HG02759 (cell line): ENCODE measurements around the gene CAMSAP2.
"Not testable (repeated sequence)": the region's sequence is repeated elsewhere in the genome, so short reads cannot be mapped to it uniquely, and the experiment has no call there.

Source experiments
- ATAC-seq: cut with Tn5 transposase; IDR thresholded peaks from one replicate; pipeline ENCODE4 v1.9.1; 2021; ENCODE audit warnings: mild to moderate bottlenecking, moderate library complexity; ENCODE audit not compliant: unreplicated experiment

Gene CAMSAP2

DNA sequence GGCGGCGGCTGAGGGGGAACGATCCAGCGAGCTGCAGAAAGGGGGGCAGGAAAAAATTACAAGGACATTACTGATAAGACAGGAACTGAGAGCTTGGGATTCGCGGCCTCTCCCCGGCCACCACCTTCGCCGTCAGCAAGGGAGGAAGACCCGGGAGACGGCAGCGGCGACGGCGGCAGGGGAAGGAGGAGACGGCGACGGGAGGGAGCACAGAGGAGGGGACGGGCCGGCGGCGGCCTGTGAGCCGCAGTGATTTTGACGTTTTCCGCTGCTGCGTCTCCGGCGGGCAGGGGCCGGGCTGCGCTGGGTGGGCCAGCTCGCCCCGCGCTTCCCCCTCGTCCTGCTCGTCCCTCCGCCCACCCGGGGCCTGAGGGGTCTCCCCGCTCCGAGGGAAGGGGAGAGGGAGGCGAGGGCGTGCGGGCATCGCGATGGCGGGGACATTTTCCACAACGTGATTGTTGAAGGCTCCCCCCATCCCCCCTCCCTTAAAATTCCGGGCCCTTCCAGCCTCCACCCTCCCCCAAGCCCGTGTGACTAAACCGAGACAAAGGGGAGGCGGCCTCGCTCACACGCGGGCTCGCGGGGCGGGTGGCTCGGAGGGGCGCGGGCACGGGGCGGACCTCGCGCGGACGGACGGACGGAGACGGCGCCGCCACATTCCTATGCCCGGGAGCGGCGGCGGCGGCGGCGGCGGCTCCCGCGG, 407 bp downstream of the CAMSAP2 start:
- peak; percentile 55 for ATAC-seq

DNA sequence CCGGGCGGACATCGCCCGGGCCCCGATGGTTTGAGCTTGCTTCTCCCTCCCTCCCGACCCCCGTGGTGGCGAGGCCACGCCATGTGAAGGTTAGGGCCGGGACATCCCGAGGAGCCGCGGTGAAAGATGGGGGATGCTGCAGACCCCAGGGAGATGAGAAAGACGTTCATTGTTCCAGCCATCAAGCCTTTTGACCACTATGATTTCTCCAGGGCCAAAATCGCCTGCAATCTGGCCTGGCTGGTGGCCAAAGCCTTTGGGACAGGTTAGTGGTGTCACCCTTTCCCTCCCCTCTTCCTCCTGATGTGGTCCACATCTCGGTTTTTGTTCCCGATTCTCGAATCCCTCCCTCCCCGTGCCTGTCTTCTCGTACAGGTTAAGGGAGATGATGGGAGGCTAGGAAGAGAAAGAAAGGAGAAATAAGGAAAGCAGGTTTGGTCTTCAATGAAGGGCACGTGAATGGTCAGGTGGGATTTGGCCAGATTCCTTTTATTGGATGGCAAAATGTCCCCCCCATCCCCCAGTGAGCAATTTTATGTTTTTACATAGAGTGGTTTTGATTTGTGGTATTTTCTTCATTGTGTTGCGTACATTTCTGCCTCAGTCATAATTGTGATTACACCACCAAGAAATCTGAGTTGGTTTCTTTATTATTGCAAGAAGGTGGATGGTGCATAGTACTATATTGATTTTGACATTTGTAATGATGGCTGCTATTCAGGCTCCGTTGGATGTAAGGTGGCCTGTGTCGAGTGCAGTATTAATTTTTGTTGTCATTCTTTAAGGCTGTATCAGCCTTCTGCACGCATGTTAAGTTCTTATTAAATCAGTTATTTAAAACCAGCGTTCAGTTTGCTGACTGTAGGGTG, 1.2 kb downstream of the CAMSAP2 start:
- no peak for ATAC-seq

DNA sequence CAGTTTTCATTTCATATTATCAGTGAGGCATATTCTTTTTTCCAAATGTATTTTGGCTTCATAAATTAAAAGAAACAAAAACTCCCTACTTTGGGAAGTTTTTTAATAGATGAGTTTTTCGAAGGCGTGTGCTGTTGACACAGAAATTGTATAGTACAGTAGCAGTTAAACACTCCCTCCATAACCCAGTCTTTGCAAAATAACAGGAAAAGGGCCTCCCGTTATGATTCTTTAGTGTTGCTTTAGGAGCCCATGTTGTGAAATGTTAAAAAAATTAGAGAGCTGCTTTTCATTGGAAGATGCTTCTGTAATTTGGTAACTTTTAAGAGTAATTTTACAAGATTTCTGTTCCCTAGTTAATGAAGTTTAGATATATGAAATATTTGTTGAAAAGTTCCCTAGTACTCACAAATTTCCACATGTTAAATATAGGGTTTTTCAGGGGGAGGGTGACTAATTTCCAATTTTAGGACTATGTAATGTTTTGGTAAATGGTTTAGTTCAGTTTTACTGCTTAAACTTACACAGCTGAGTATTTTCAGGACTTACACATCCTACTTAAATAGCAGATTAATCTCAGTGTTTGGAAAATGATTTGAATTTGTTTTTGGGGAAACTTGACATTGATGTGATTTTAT, 2.0 kb downstream of the CAMSAP2 start:
- ATAC-seq: no peak

DNA sequence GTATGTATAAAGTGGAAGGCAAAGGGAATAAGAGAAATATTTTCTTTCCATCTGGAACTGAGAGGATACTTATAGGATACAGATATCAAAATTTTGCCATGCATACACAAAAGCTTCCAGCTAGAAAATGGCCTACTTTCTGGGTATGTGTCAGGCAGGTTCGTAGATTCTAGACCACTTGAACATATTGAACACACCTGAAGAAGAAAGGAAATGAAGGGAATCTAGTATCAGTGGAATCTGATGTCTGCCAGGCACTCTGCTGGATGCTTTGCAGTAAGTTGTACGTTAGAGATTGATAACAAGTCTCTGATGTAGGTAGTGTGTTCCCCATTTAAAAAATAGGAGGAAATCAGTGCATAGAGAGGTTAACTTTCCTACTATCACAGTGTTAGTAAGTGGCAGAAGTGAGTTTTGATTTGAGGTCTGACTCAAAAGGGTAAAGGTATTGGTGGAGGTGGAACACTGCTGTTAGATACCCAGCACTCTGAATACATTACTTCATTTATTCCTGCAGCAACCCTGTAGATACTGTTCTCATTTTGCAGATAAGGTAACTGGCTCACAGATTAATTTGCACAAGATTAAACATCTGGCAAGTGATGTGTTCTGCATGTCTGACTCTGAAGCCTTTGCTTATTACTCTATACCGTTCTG, 3.0 kb downstream of the CAMSAP2 start:
- ATAC-seq: no peak

DNA sequence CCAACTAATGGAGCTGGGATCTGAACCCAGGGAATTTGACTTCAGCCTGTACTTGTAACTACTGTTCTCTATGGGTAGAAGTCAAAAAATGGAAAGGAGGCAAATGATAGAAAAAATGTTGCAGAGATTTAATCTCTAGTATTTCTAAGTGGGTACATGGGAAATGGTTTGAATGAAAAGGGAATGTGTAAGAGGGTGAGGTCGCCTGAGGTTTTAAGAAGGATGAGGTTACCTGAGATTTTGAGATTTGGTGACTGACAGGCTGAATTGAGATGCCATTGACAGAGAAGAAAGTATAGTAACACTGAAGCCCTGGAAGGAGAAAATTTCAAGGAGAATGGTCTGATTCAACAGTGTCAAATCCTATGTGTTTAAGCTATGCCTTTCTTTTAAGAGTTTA, 5.5 kb downstream of the CAMSAP2 start:
- no peak for ATAC-seq

DNA sequence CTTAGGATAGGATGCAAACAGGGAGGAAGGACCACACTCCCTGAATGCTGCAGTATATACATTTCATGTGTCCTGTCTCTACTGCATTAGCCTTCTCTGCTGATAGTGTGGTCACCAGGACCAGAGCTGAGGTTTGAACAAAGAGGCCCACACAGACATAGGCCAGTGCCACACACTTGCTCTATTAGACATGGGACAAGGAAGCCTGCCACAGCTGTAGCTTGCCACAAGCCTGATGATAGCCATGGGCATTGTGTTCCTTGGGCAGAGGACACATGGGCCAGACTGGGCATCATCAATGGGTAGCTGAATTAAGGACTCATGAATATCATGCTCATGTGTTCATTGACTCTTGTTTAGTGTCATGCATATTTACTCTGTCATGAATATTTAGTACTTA, 10.4 kb downstream of the CAMSAP2 start:
- no peak for ATAC-seq

DNA sequence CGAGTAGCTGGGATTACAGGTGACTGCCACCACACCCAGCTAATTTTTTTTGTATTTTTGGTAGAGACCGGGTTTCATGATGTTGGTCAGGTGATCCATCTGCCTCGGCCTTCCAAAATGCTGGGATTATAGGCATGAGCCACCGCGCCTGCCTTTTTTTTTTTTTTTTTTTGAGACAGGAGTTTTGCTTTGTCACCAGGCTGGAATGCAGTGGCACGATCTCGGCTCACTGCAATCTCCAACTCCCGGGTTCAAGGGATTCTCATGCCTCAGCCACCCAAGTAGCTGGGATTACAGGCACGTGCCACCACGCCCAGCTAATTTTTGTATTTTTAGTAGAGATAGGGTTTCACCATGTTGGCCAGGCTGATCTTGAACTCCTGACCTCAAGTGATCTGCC, 12.1 kb downstream of the CAMSAP2 start:
- ATAC-seq: not testable (repeated sequence)

DNA sequence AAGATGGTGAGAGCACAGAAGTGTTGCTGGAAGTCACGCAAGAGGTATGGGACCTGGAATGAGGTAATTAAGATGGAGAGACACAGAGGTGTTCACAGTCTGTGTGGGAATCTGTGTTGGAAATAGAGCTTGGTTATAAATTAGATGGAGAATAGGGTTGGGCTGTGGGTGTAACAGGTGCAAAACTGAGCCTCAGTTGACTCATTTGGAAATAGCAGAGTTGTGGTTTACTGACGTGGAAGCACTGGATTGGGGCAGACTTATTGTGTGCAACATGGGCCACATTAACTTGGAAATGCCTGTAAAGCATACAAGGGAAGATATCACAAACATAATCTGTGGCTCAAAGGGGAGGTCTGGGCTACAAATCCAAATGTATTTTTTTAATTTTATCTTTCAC, 13.0 kb downstream of the CAMSAP2 start:
- ATAC-seq: peak; percentile 93

DNA sequence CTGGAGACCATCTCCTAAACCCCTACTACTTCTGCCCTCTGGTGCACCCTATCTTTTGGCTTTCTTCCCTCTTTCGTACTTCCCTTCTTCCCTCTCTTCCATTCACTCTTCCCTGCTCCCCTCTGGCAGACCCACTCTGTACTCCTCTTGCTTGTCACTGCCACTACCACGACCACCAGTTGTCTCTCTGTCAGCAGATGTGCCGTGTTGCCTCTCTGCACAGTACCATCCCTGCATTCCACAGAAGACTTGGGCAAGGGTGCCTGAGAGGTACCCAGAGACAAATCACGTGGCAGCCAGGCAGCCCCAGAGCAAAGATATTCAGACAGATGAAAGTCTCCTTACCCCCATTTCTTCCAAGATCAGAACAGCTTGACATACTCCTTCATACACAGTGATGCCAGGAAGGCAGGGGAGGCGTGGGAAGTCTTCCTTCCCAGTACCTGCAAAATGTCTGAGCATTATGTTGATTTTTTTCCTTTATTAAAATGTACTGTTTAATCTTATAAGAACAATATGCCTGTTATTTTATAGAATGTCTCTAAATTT, 15.0 kb downstream of the CAMSAP2 start:
- ATAC-seq: no peak

DNA sequence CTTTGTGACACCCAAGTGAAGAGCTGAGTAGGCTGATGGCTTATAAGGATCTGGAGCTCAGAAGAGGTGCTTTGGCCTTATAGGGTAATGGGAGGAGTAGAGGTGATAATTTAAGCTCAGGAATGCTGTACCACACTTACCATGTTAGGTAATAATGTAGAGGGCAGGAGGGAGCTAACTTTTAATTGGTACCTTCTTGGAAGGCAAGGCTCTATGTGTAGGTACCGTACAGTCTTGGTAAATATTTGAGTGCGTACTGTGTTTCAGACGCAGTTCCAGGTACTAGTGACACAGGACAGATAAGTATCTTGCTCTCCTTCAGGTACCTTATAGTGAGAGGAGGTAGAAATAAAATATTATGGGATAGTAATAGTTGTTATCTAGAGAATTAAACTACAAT, 16.8 kb downstream of the CAMSAP2 start:
- ATAC-seq: no peak

DNA sequence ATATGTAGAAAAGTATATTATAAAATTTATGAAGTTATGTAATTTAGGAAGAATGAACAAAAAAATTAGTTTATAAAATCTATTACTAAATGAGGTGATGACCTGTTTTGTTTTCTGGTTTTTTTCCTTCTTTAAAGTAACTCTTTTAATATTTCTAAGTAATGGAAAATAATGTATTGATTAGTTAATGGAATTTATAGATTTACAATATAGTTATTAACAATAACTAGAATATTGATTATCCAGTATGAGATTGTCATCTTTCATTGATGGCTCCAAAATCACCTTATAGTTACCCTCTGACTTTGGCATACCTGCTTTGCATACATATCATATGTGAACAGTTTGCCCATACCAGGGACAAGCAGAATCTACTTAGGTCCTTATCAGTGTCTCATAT, 23.4 kb downstream of the CAMSAP2 start:
- ATAC-seq: no peak

DNA sequence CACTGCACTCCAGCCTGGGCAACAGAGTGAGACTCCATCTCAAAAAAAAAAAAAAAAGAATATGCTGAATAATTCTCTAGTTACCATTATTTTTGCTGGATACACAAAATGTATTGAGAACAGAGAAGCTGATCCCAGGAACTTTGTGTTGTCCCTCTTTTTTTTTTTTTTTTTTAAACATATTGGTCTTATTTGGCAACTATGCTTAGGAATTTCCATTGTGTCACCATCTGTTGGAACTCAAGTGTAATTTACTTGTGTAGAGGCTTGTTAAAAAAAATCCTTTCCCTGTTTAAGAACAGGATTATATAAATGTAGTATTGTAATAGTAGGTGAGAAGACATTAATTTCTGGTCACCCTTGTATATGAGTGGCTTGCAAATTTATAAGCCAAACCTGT, 28.6 kb downstream of the CAMSAP2 start:
- no peak for ATAC-seq

DNA sequence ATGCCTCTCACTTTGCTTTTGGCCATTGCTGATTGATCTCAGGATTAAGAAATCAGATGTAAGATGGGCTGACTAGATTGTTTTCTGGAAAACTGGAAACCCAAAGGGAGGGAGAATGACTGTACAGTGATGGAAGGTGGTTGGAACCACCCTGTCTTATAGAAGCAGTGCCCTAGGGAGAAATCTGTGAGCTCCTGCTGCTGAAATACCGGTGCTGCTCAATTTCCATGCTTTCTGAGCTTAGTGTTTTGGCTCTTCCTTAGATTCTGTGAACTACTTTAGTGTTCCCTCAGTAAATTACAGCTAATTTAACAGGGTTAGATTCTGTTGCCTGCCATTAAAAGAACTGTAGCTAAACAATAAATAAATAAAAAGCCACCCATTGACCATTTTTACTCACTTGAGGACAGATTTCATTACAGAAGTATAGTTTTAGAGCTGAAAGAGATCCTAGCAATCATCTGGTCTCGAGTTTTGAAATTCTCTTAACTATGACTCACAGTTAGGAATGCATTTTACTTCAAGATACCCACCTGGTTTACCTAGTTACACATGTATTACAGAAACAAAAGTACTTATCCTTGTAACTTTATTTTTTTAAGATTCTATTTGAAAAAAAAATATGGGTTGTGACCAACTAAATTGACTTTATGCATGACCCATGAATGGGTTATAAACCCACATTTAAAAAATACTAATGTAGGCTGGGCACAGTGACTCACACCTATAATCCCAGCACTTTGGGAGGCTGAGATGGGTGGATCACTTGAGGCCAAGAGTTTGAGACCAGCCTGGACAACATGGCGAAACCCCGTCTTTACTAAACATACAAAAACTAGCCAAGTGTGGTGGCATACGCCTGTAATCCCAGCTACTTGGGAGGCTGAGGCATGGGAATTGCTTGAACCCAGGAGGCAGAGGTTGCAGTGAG, 33.2 kb downstream of the CAMSAP2 start:
- no peak for ATAC-seq

DNA sequence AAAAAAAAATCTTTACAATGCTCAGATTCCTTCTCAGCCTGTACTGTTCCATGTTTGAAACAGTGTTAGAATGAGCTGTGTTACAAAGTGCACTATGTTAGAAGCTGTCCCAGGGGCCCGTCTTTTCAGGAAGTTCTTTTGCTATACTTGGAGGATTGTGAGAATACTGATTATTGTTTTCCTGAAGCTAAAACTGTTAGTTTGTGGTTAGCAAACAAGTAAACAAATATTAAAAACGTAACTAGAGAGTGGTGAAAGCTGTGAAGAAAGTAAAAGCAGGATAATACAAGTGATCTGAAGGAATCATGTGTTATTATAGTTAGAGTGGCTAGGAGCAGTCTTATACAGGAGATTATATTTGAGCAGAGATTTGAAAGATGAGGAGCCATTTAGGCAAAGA, 35.6 kb downstream of the CAMSAP2 start:
- ATAC-seq: no peak

DNA sequence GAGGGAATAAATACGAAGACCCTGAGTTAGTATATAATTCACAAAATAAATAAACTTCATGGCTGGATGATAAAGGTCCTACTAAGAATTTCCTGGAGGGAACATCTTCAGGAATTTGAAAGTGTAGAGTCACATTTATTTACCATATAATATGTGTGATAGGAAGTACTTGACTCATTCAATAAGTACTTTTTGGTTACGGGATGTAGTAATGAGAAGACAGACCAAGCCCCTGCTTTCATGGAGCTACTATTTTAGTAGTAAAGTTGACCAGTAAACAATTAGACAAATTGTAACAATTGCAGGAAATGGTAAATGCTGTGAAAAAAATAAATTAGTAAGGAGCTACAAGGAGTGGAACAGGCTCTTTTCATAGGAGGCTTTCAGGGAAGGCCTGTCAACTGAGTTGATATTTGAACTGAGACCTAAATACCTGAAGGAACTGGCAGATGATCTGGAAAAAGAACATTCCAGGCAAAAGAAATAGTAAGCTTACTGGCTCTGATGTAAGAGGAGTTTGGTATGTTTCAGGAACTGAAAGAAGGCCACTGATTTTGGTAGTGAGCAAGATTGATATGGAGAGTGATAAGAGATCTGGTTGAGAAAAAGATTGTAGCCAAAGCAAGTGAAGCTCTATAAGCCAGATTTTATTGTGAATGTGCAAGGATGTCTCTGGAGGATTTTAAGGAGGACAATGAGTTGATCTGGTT, 36.2 kb downstream of the CAMSAP2 start:
- no peak for ATAC-seq

DNA sequence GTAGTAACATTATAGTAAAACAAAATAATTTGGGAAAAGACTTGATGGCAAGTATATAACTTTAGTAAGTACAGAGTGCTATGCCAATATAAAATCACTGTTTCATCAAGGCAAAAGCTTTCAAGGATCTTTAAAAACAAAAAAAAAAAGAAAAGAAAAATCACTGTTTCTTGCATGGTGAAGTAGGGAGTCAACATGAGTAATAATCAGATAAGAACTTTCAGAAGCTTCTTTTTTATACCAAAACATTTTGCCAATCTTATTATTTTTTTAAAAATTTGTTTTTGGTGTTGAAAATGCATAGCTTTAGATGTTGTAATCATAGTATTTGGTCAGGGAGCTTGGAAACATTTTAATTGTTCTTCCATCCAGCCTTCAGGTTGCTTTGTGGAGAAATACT, 37.2 kb downstream of the CAMSAP2 start:
- no peak for ATAC-seq

DNA sequence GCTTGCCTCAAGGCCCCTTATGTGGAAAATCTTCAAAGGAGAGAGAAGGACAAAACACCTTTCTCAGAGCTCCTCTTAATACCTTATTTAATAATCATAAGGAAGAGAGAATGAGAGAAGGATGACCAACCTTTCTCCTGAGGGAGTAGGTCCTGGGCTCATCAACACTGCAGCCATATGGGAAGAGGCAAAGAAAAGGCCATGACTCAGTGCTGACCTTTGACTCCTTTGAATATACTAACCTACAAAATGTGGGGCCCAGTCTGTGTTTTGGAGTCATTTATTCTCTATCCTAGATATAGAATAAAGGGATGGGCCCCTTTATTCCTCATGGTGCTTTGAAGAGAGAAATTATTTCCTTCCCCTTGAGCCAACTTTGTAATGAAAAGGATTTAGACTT, 38.3 kb downstream of the CAMSAP2 start:
- no peak for ATAC-seq

DNA sequence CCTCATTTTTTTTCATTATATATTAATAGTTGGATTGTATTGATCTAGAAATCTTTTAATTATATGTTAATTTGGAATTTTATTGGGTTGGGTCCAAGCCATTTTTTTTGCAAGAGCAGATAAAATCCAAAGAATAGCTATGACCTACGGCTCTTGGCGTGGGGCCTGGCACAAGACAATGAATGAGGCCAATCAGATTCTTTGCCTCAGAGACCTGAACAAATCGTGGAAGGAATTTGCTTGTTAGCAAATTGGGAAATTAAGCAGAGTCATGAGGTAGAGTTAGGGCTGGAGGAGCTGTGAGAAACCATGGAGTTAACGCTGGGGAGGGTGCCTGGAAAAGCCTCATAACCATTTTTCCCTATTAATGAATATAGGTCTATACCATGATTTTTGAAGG, 40.1 kb downstream of the CAMSAP2 start:
- no peak for ATAC-seq

DNA sequence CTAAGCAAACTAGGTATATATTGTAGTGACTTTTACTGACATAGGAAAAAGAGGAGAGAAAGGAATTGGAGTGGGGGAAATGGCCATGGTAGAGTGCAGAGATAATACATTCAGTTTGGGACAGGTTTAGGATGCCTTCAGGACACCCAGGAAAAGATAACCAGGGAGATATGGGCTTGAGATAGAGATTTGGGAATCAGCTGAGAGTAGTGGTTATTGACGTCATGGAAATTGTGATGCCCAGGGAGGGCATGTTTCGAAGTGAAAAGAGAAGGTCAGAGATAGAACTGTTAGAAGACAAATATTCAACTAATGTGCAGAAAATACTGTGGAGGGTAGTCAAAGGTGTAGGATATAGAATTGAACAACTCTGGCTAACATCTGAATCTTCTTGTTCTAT, 40.6 kb downstream of the CAMSAP2 start:
- no peak for ATAC-seq
